ENCODE measurements around the gene MORN1. TPM values are rescaled to one million over a fixed set of nuclear protein-coding genes. Genes with fewer than 3 reads are reported as not detected.

MORN1 gene
- total and polyA plus RNA-seq, 9 donors: 4.3 to 9.3 (median 7.5) TPM

DNA sequence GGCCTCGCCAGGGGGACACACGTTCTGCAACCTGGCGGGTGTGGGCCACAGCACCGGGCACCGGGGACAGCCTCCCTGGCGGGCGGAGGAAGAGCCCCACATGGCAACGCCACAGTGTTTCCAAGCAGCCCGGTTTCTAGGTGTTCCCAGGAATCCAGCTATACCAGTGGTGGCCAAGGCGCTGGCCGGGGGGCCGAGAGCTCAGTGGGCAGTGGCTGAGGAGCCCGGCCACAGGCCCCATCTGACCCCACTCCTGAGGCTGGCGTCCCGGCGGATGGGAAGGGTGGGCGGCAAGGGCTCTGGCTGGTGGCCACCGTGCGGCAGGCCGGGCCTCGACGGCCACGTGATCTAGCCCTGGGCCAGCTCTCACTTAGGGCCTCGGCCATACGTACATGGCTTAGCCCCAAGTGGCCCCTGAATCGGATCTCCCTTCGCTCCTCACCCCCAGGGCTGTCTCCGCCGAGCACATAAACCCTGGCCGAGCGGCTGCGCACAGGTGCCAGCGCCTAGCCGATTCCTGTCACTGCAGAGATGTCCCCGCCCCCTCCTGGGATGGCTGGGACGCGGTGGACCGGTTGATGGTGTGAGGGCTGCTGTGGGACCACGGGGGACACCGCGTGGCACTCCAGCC is 68.7 kb downstream of the MORN1 start:
- Histone ChIP-seq H3K9me3 (replicated peaks; ENCODE audit: control insufficient read depth, low read depth, low read length) (no peaks in the 10 kb centered on the region), H3K27ac (ENCODE audit: low read length) (peak overlapping the region; percentile 97), H3K4me3 (ENCODE audit: low read length) (no peak overlapping the region), H3K36me3 (ENCODE audit: control insufficient read depth, insufficient read depth, low read length) (no peaks in the 10 kb centered on the region), H3K4me1 (ENCODE audit: control insufficient read depth, insufficient read depth, low read length) (peaks cover 88% of the 10 kb centered on the region), H3K27me3 (ENCODE audit: control insufficient read depth, insufficient read depth, low read length) (peaks cover 5% of the 10 kb centered on the region)
- peak; percentile 84 for DNase-seq
- 10% methylated on average over 18 of the region's 41 CpGs for WGBS (ENCODE audit: insufficient coverage)

DNA sequence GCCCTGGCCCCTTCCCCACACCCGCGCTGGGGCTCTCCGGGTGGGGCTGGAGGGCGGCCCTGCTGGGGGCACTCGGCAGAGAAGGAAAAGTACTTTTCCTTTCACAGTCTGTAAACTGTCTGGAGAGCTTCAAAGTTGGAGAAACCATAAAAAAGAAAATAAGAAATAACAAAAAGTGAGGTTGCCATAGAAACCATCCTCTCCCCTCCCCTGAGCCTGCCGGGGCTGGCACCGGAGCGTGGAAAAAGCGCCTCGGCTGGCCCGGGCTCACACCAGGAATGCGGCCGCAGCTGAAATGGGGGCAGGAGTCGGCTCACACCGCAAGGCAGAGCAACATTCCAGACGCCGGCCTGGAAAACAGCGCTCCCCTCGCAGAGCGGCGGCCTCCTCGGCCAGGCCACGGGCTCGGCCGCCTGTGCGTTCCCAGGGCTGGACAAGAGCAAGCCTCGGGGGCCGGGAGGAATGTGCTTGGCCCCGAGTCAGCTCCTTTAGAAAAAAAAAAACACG is 69.2 kb downstream of the MORN1 start:
- H3K36me3 ChIP-seq (ENCODE audit: control insufficient read depth, insufficient read depth, low read length): no peaks in the 10 kb centered on the region
- H3K4me3 ChIP-seq (ENCODE audit: low read length): no peak overlapping the region
- H3K27me3 ChIP-seq (ENCODE audit: control insufficient read depth, insufficient read depth, low read length): peaks cover 5% of the 10 kb centered on the region
- 2% methylated on average over 25 of the region's 30 CpGs for WGBS (ENCODE audit: insufficient coverage)
- no peaks in the 10 kb centered on the region for H3K9me3 ChIP-seq (replicated peaks; ENCODE audit: control insufficient read depth, low read depth, low read length)
- H3K27ac ChIP-seq (ENCODE audit: low read length): peak overlapping the region; percentile 97
- H3K4me1 ChIP-seq (ENCODE audit: control insufficient read depth, insufficient read depth, low read length): peaks cover 89% of the 10 kb centered on the region
- peak; percentile 96 for DNase-seq

GRCh38 chr1:2320760-2321667 is 70.3 kb downstream of the MORN1 start:
- H3K27ac ChIP-seq (ENCODE audit: low read length): peak overlapping the region; percentile 97

DNA sequence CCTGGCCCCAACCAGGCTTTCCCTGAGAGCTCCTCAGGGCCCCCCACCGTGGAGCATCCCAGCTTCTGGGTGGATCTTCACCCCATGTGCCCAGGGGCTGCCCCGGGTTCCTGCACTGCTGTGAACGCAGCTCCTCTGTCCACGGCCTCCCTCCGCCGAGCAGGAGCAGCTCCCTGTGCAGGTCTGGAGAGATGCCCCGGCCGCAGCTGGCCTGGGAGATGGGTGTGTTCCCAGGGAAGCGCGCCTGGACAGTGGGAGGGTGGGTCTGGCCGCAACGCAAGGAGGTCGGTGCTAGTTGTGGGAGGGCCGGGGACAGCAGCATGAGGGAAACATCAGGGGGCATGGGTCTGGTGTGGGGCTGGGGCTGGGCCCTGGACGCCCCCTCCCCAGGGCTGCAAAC is 71.3 kb downstream of the MORN1 start:
- Histone ChIP-seq H3K9me3 (replicated peaks; ENCODE audit: control insufficient read depth, low read depth, low read length) (no peaks in the 10 kb centered on the region), H3K4me3 (ENCODE audit: low read length) (peak overlapping the region; percentile 19), H3K27me3 (ENCODE audit: control insufficient read depth, insufficient read depth, low read length) (peaks cover 5% of the 10 kb centered on the region), H3K36me3 (ENCODE audit: control insufficient read depth, insufficient read depth, low read length) (no peaks in the 10 kb centered on the region), H3K27ac (ENCODE audit: low read length) (peak overlapping the region; percentile 97), H3K4me1 (ENCODE audit: control insufficient read depth, insufficient read depth, low read length) (peaks cover 96% of the 10 kb centered on the region)
- DNase-seq: peak; percentile 87
- 27% methylated on average over 15 of the region's 15 CpGs for WGBS (ENCODE audit: insufficient coverage)

More at GRCh38 chr1:2320760-2321667, 70.3 kb downstream of the MORN1 start:
- DNase-seq: no peak
- peaks cover 5% of the 10 kb centered on the region for H3K27me3 ChIP-seq (ENCODE audit: control insufficient read depth, insufficient read depth, low read length)
- H3K4me3 ChIP-seq (ENCODE audit: low read length): no peak overlapping the region
- 36% methylated on average over 38 of the region's 41 CpGs for WGBS (ENCODE audit: insufficient coverage)
- H3K36me3 ChIP-seq (ENCODE audit: control insufficient read depth, insufficient read depth, low read length): no peaks in the 10 kb centered on the region
- peaks cover 91% of the 10 kb centered on the region for H3K4me1 ChIP-seq (ENCODE audit: control insufficient read depth, insufficient read depth, low read length)
- H3K9me3 ChIP-seq (replicated peaks; ENCODE audit: control insufficient read depth, low read depth, low read length): no peaks in the 10 kb centered on the region

- Histone ChIP-seq H3K36me3 (ENCODE audit: control insufficient read depth, insufficient read depth, low read length) (no peaks in the 10 kb centered on the region), H3K9me3 (replicated peaks; ENCODE audit: control insufficient read depth, low read depth, low read length) (no peaks in the 10 kb centered on the region), H3K4me3 (ENCODE audit: low read length) (no peak overlapping the region), H3K27me3 (ENCODE audit: control insufficient read depth, insufficient read depth, low read length) (no peaks in the 10 kb centered on the region), H3K4me1 (ENCODE audit: control insufficient read depth, insufficient read depth, low read length) (peaks cover 93% of the 10 kb centered on the region), H3K27ac (ENCODE audit: low read length) (peak overlapping the region; percentile 97)
- 33% methylated on average over 18 of the region's 21 CpGs for WGBS (ENCODE audit: insufficient coverage)
- DNase-seq: no peak
Measured at GRCh38 chr1:2319291-2319690, 72.1 kb downstream of the MORN1 start.

DNA sequence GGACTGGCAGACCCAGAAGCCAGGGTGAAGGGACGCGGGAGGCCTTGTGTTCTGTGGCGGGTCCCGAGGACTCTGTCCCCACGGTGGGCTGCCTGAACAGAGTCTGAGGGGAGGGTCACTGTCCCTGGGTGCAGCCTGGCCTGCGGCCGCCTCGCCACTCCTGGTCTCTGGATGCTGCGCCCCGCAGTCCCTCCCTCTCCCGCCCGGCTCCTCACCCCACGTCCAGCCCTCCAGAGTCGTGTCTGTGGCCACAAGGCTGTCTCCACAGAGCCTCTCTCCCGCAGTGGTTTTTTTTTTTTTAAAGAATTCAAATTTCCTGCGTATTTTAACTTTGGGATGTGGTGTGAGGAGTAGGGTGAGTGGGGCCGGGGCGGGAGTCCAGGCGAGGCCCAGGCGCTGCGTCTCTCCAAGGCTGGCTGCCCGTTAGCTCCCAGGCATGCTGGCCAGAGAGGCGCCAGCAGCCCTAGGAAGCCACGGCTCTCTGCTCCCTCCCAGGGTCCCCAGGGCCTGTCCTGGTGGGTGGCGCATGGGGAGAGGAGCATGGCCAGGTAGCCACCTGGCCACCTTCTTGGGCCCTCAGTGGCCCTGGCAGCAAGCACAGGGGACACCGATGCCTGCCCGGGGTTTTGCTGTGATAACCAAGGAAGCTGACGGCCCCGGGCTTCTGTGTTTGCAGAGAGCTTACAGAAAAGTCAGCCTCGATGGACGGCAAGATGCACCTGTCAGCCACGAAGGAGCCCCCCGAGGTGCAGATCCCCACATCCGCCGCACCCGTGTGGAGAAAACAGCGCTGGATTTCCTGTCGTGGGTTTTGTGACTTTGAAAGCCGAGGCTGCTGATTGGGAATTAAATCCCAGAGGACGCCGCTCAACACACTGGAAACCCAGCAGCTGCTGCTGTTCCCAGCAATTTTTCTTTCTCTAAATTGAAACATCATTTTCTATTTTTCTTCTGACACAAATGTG is 72.8 kb downstream of the MORN1 start:
- Histone ChIP-seq H3K9me3 (replicated peaks; ENCODE audit: control insufficient read depth, low read depth, low read length) (no peaks in the 10 kb centered on the region), H3K27ac (ENCODE audit: low read length) (peak overlapping the region; percentile 97), H3K4me1 (ENCODE audit: control insufficient read depth, insufficient read depth, low read length) (peaks cover 93% of the 10 kb centered on the region), H3K4me3 (ENCODE audit: low read length) (no peak overlapping the region), H3K36me3 (ENCODE audit: control insufficient read depth, insufficient read depth, low read length) (no peaks in the 10 kb centered on the region), H3K27me3 (ENCODE audit: control insufficient read depth, insufficient read depth, low read length) (no peaks in the 10 kb centered on the region)
- no peak for DNase-seq
- 40% methylated on average over 26 of the region's 41 CpGs for whole genome bisulfite sequencing (ENCODE audit: insufficient coverage)

DNA sequence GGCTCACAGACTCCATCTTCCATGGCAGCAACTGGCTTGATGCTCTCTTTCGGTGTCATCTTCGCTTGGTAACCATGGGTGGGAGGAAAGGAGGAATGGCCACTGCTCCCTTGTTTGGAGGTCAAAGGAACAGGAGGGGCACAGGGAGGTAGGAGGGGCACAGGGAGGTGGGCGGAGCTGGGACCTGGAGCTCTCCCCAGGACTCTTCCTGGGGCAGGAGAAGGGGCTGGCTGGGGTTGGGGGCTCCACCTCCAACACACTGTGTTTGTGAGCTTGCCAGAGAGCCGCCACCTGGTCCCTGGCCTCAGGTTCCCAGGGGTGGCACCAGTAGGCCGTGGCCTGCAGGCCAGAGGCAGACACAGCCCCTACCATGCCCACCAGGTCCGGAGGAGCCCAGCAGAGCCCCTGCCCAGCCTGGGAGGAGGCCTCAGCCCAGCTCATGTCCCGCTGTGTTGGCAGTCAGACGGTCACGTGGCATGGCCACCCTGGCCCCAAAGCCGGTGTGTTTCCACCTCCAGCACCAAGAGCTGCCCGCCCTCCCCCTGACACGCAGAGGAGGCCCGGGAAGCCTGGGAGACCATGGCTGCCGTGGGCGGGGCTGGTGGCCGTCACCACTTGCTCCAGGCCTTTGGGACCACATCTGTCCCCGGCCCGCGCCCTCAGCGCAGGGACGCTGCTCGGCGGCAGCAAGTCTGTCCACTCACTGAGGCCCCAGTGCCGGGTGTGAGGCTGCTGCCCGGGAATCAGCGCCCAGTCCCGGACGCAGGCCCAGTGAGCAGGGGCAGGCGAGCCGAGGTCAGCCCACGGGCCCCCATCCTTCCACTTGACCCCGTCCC is 73.9 kb downstream of the MORN1 start:
- H3K27me3 ChIP-seq (ENCODE audit: control insufficient read depth, insufficient read depth, low read length): no peaks in the 10 kb centered on the region
- no peaks in the 10 kb centered on the region for H3K36me3 ChIP-seq (ENCODE audit: control insufficient read depth, insufficient read depth, low read length)
- peak overlapping the region; percentile 97 for H3K27ac ChIP-seq (ENCODE audit: low read length)
- no peak for DNase-seq
- 88% methylated on average over 24 of the region's 32 CpGs for WGBS (ENCODE audit: insufficient coverage)
- no peak overlapping the region for H3K4me3 ChIP-seq (ENCODE audit: low read length)
- H3K4me1 ChIP-seq (ENCODE audit: control insufficient read depth, insufficient read depth, low read length): peaks cover 93% of the 10 kb centered on the region
- no peaks in the 10 kb centered on the region for H3K9me3 ChIP-seq (replicated peaks; ENCODE audit: control insufficient read depth, low read depth, low read length)

GRCh38 chr1:2316451-2316961 is 74.8 kb downstream of the MORN1 start:
- Histone ChIP-seq H3K27ac (ENCODE audit: low read length) (peak overlapping the region; percentile 97), H3K4me1 (ENCODE audit: control insufficient read depth, insufficient read depth, low read length) (peaks cover 93% of the 10 kb centered on the region), H3K36me3 (ENCODE audit: control insufficient read depth, insufficient read depth, low read length) (no peaks in the 10 kb centered on the region), H3K4me3 (ENCODE audit: low read length) (no peak overlapping the region), H3K9me3 (replicated peaks; ENCODE audit: control insufficient read depth, low read depth, low read length) (no peaks in the 10 kb centered on the region), H3K27me3 (ENCODE audit: control insufficient read depth, insufficient read depth, low read length) (no peaks in the 10 kb centered on the region)
- 52% methylated on average over 13 of the region's 16 CpGs for WGBS (ENCODE audit: insufficient coverage)
- no peak for DNase-seq
